ENCODE results near the gene ZG16.
"Not testable (repeated sequence)": the region's sequence is repeated elsewhere in the genome, so short reads cannot be mapped to it uniquely, and the experiment has no call there.

Gene ZG16

DNA sequence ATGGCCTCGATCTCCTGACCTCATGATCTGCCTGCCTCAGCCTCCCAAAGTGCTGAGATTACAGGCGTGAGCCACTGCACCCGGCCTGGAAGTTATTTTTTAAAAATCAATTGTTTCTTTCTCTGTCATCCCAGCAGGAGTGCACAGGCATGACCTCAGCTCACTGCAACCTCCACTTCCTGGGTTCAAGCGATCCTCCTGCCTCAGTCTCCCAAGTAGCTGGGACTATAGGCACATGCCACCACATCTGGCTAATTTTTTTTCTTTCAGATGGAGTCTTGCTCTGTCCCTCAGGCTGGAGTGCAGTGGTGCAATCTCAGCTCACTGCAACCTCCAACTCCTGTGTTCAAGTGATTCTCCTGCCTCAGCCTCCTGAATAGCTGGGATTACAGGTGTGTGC, 9.1 kb downstream of the ZG16 start:
- not testable (repeated sequence) for DNase-seq

GRCh38 chr16:29789775-29790182, 11.7 kb downstream of the ZG16 start:
- DNase-seq: no peak

DNA sequence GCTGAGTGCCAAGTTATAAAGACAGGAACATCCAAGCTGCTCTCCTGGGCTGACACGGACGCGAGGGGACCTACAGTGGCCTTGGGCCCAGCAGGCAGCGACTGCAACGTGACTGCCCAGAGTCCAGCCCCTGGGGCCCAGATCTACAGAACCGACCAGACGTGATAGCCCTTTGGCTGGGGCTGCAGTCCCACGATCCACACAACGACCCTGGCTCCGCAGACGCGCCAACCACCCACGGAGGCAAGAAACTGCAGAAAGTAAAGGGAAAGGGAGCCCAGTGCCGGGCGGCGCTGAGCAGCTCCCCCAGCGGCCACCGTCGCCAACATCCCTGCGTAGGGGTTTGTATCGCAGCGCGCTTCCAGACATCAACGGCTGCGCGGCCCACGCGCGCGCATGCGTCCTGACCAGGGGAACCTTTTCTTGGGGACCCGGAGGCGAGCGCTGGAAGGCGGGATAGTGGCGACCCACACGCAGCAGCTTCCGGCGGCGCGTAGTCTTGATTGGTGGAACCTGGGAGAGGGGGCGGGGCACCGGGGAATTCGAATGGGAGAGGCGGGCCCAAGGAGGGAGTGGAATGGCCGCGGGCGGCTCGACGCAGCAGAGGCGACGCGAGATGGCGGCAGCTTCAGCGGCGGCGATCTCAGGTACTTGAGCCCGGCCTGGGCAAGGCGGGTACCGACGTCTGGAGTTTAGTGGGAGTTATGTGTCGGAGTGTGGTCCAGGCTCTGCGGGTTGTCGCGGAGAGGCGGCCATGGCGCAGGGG, 12.3 kb downstream of the ZG16 start, which contains the start of gene KIF22:
Gene KIF22, plus strand, starts transcription at position 569 of the 766 bp plus-strand sequence. Its CDS starts 9 bp downstream, at position 578.
- DNase-seq: peak; percentile 99

DNA sequence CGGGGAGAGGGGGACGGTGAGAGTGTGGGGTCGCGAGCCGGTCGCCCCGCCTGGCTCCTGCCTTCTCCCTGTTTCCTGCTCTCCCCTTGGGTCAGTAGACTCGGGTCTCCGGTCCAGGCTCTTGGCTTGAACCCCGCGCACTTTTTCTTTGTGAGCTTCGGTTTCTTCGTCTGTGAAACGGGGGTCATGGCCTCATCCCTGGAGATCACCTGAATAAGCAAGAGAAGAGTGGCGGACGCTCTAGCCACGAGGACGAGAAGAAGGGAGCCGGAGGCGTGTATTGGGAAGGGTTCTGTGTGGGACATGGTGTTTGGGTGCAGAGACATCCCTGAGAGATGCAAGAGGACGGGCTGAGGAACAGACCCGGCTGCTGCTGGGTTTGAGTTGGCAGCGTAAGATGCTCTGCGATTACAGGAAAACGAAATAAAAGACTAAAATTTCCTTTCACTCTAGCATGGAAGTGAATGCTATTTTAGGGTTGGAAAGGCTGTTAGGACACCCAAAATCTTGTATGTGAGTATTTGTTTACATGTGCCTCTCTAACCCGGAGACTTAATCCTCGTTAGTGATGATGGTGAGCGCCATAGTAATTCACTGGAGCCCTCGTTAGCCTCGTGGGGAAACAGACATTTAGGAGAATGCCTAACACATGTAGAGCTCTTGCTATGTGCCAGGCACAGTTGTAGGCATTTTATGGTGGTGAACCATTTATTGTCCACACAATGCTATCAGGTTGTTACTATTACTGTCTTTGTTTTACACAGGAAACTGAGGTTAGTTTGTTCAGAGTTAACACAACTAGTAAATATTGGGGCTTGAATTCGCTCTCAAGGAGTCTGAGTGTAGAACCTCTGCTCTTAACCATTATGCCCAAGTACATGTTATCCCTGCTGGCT, 13.1 kb downstream of the ZG16 start:
- DNase-seq: no peak

DNA sequence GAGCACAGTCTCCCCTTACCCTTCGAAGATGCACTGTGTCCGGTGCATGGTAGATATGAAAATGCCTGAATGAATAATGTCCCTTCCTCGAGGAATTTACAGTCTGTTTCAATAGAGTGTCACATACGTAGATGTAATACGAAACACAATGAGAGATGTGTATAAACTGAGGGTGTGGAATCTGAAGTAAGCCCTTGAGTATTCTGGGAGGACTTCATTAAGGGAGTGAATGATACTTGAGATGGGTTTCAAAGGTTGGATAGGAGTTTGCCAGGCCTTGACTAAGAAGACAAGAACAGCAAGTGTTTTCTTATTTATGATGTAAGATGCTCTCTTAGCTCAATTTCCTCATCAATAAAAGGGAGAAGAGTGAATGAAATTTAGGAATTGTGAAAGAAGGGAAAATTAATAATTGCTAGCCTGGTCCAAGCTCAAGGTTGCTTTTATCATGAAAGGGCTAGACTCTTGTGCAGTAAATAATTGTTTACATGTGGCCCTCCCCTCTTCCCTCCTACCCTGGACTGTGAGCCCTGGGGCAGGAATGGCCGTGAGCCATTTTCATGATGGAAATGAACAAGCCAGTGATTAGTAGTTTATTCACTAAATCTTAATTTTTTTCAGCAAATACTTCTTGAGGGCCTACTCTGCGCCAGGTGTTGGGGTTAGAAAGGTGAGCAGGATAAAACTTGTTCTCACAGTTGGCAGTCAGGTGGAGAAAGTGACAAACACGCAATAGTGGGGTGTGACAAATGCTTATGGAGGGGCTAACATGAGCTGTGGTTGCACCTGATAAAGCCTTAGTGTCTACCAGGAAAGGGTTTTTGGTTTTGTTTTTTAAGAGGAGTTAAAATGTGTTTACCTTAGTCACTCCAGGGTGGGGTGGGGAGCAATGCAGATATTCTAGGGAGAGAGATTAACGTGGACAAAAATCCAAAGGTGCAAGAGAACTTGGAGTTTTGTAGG, 14.1 kb downstream of the ZG16 start:
- DNase-seq: no peak

DNA sequence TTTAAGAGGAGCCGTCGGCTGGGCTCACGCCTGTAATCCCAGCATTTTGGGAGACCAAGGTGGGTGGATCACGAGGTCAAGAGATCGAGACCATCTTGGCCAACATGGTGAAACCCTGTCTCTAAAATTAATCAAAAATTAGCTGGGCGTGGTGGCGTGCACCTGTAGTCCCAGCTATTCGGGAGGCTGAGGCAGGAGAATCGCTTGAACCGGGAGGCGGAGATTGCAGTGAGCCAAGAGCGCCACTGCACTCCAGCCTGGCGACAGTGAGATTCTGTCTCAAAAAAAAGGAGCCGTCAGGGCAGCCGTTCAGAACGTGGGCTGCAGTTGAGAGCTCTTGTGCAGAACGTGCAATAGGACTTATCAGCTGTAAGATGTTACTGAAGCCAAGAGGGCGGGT, 15.1 kb downstream of the ZG16 start:
- not testable (repeated sequence) for DNase-seq

DNA sequence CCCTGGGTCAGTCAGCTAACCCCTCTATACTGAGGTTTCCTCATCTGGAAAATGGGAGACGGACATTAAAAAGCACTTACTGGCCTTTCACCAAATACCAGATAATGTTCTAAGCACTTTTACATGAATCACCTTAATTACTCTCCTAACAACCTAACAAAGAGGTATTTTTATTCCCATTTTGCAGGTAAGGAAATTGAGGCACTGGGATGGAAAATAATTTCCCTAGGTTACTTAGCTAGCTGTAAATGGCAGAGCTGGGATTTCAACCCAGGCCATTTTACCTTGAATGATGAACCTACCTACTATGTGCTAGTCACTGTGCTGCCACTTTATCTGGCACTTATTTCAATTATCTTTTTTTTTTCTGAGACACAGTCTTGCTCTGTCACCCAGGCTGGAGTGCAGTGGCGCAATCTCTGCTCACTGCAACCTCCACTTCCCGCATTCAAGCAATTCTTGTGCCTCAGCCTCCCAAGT, 16.2 kb downstream of the ZG16 start:
- no peak for DNase-seq

DNA sequence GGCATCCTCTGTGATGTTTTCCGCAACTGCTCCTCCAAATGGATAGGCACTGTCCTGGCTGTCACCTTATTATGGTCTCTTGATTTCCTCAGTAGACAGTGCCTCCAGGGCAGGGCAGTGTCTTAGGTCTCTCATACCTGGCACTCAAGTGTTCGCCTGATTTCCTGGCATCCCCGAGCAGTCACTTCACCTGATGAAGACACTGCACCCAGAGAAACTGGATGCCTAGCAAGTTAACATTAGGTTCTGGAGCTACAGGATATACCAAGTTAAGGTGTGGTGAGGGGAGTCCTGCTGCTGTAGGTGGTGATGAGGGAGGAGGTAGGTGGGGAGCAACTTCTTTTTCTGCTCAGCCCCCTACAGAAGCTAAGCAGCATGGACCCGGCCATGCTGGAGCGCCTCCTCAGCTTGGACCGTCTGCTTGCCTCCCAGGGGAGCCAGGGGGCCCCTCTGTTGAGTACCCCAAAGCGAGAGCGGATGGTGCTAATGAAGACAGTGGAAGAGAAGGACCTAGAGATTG, 24.4 kb downstream of the ZG16 start:
- no peak for DNase-seq

DNA sequence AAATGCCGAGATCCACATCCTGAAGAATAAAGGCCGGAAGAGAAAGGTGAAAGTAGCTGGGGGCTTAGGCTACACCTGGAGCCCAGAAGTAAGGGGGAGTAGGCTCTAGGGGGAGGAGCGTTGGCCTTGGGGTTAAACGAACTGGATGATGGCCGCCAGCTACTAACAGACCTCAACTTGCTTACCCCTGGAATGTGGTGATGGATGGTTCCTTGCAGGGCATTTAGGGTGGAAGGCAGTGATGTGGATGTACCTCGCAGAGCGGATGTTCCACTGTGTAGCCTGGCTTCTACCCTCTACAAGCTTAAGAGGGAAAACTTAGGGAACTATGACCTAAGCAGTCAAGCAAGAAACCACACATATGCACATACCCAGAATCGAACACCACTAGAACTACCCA, 26.0 kb downstream of the ZG16 start:
- DNase-seq: no peak

DNA sequence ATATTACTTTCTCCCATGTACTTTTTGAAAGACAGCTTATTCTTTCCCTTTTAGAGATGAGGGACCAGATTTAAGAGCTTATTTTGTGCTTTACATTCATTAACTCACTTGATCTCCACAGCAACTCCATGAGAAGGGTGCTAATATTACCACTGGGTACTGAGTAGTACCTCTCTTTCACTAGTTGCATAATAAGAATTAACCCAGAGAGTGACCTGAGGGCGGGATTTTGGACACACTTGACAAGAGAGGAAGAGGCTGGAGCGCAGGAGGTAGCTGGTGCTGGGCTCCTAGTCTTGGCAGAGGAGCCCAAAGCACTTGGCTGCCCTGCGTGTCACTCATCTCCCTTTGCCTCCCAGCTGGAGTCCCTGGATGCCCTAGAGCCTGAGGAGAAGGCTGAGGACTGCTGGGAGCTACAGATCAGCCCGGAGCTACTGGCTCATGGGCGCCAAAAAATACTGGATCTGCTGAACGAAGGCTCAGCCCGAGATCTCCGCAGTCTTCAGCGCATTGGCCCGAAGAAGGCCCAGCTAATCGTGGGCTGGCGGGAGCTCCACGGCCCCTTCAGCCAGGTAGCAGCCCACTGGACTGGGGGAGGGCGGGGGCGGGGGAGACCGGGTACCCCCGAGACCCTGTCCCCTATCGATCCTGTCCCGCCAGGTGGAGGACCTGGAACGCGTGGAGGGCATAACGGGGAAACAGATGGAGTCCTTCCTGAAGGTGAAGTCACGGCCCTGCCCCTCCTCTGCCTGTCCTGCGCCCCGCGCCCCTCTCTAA, 26.6 kb downstream of the ZG16 start:
- DNase-seq: no peak

- peak; percentile 98 for DNase-seq
These were observed 27.4 kb downstream of the ZG16 start for GRCh38 chr16:29805232-29806098.

- DNase-seq: no peak
These were observed 28.1 kb downstream of the ZG16 start, which contains the start of gene MAZ for GRCh38 chr16:29806099-29806579. MAZ (plus strand) TSS chr16:29806529; CDS start chr16:29806702, 173 bp downstream.

- DNase-seq: peak; percentile 70
These were observed 28.8 kb downstream of the ZG16 start for GRCh38 chr16:29806641-29807425.

GRCh38 chr16:29807426-29808218, 29.6 kb downstream of the ZG16 start:
- peak; percentile 95 for DNase-seq

DNA sequence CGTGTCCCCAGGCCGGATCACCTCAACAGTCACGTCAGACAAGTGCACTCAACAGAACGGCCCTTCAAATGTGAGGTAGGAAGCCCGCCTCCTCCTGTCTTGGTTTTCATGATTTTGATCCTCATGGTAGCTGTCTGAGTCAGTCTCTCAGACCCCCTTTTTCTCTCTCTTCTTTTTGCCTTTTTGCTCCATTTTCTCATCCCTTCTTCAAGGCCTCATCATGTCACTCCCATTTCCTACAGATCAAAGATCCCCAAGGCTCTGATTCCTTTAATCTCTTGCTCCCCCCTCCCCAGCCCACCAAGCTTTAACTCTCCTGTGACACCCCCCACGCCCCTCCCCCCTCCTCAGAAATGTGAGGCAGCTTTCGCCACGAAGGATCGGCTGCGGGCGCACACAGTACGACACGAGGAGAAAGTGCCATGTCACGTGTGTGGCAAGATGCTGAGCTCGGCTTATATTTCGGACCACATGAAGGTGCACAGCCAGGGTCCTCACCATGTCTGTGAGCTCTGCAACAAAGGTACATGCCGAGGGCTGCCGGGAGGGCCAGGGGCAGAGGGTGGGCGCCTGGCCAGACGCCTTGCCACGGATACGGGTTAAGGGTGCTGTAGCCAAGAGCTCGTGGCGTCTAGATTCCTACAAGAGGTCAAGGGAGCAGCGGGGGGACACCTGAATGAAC, 30.3 kb downstream of the ZG16 start:
- no peak for DNase-seq

DNA sequence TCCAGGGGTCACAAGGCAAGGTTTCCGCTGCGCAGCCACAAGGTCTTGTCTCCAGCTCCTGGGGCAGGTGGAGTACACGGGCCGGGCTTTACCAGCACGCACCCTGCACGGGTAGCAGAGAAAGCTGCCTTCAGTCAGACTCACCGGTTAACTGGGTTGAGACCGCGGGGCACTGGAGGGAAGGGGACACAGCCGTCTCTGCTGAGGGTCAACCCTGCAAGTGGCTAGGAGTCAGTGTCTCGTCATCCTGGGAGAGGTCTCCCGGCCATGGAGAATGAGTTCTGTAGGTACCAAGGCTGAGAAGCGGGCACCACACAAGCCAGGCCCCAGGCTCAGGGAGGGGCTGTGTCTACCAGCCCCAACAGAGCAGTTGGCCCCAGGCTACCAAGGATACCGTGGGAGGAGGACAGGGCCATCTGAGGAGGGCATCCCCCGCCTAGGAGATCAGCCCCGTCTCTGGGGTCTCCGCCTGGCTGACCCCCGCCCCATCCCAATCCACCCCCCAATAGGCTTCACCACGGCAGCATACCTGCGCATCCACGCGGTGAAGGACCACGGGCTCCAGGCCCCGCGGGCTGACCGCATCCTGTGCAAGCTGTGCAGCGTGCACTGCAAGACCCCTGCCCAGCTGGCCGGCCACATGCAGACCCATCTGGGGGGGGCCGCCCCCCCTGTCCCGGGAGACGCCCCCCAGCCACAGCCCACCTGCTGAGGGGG, 31.1 kb downstream of the ZG16 start:
- no peak for DNase-seq
